ENCODE measurements around the gene INTS2.
"Not testable (repeated sequence)": the region's sequence is repeated elsewhere in the genome, so short reads cannot be mapped to it uniquely, and the experiment has no call there.

INTS2 gene

DNA sequence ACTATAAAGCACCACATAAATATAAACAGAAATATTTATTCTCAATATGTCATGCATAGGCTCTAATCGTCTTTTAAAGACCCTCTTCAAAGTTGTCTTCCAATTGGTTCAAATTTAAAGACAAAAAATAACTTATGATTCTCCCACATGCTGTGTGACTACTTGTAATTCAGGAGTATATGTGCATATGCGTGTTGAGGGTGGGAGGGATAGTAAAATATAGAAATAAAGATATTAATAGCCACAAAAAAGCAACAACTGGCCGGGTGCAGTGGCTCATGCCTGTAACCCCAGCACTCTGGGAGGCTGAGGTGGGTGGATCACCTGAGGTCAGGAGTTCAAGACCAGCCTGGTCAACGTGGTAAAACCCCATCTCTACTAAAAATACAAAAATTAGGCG lies 33.5 kb downstream of the INTS2 start:
- H3K4me3 ChIP-seq (ENCODE audit: low read depth, low read length); H3K27me3 ChIP-seq (ENCODE audit: control insufficient read depth, insufficient read depth, low read length); H3K27ac ChIP-seq (ENCODE audit: low read depth, low read length); H3K9ac ChIP-seq (ENCODE audit: low read depth, low read length); H3K9me3 ChIP-seq (ENCODE audit: control insufficient read depth, insufficient read depth, low read length); H3K4me1 ChIP-seq (ENCODE audit: control insufficient read depth, insufficient read depth, low read length): not testable (repeated sequence)
- peaks cover 73% of the 10 kb centered on the region for H3K36me3 ChIP-seq (ENCODE audit: control insufficient read depth, insufficient read depth, low read length)

DNA sequence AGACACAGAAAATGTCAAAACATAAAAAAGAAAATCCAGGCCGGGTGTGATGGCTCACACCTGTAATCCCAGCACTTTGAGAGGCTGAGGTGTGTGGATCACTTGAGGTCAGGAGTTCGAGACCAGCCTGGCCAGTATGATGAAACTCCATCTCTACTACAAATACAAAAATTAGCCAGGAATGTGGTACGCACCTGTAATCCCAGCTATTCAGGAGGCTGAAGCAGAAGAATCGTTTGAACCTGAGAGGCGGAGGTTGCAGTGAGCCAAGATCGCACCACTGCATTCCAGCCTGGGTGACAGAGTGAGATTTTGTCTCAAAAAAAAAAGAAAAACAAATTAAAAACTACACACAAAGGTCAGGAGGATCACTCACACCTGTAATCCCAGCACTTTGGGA lies 40.0 kb downstream of the INTS2 start:
- peaks cover 76% of the 10 kb centered on the region for H3K36me3 ChIP-seq (ENCODE audit: control insufficient read depth, insufficient read depth, low read length)
- H3K27me3 ChIP-seq (ENCODE audit: control insufficient read depth, insufficient read depth, low read length): not testable (repeated sequence)

DNA sequence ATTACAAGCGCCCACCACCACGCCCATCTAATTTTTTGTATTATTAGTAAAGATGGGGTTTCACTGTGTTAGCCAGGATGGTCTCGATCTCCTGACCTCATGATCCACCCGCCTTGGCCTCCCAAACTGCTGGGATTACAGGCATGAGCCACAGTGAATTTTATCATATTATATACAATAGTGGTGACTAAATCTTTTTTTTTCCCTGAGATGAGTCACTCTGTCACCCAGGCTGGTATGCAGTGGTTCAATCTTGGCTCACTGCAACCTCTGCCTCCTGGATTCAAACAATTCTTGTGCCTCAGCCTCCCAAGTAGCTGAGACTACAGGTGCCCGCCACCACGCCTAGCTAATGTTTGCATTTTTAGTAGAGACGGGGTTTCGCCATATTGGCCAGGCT lies 41.9 kb downstream of the INTS2 start:
- not testable (repeated sequence) for H3K4me1 ChIP-seq (ENCODE audit: control insufficient read depth, insufficient read depth, low read length); H3K27me3 ChIP-seq (ENCODE audit: control insufficient read depth, insufficient read depth, low read length); H3K9me3 ChIP-seq (ENCODE audit: control insufficient read depth, insufficient read depth, low read length); H3K4me3 ChIP-seq (ENCODE audit: low read depth, low read length); H3K27ac ChIP-seq (ENCODE audit: low read depth, low read length); H3K9ac ChIP-seq (ENCODE audit: low read depth, low read length)
- H3K36me3 ChIP-seq (ENCODE audit: control insufficient read depth, insufficient read depth, low read length): peaks cover 77% of the 10 kb centered on the region

More for the DNA sequence above, 40.0 kb downstream of the INTS2 start:
- H3K4me3 ChIP-seq (ENCODE audit: low read depth, low read length); H3K4me1 ChIP-seq (ENCODE audit: control insufficient read depth, insufficient read depth, low read length); H3K27ac ChIP-seq (ENCODE audit: low read depth, low read length); H3K9ac ChIP-seq (ENCODE audit: low read depth, low read length); H3K9me3 ChIP-seq (ENCODE audit: control insufficient read depth, insufficient read depth, low read length): not testable (repeated sequence)

DNA sequence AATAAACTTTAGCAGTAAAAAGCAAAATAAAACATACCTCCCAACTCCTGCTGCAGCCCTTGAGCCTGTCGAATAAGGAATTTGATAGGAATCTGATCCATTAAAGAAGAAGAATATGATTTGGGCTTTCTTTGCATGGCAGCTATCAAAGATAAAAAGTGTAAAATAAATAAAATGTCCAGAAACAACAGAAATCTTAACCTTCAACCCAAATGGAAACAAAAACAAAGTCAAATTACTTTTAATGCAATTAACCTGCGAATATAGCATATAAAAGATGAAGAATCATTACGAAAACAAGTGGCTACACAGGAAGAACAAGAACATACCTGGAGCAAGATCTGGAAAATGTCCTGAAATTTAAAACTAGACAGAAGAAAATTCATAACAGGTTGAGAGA lies 42.9 kb downstream of the INTS2 start:
- no peaks in the 10 kb centered on the region for H3K9me3 ChIP-seq (ENCODE audit: control insufficient read depth, insufficient read depth, low read length)
- no peak overlapping the region for H3K4me3 ChIP-seq (ENCODE audit: low read depth, low read length)
- H3K27me3 ChIP-seq (ENCODE audit: control insufficient read depth, insufficient read depth, low read length): no peaks in the 10 kb centered on the region
- H3K4me1 ChIP-seq (ENCODE audit: control insufficient read depth, insufficient read depth, low read length): no peaks in the 10 kb centered on the region
- no peak overlapping the region for H3K9ac ChIP-seq (ENCODE audit: low read depth, low read length)
- H3K36me3 ChIP-seq (ENCODE audit: control insufficient read depth, insufficient read depth, low read length): peaks cover 69% of the 10 kb centered on the region
- no peak overlapping the region for H3K27ac ChIP-seq (ENCODE audit: low read depth, low read length)

DNA sequence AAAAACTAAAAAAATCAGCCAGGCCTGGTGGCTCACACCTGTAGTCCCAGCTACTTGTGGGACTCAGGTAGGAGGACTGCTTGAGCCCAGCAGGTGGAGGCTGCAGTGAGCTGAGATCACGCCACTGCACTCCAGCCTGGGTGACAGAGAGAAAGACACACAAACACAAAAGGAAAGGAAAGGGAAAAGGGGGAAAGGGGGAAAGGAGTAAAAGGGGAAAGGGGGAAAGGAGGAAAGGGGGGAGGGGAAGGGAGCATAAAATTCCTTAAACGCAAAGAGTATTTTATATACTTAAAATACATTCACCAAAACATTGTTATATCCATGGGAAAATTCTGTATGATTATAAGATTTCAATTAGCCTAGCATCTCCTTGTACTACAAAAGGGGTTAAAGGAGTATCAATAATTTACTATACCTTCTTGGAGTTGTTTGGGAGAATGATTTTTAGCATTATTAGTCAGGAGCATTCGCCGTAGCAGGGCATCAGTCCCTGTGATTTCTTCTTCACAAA lies 47.1 kb downstream of the INTS2 start:
- Histone ChIP-seq H3K36me3 (ENCODE audit: control insufficient read depth, insufficient read depth, low read length) (peaks cover 71% of the 10 kb centered on the region), H3K9me3 (ENCODE audit: control insufficient read depth, insufficient read depth, low read length) (no peaks in the 10 kb centered on the region), H3K27me3 (ENCODE audit: control insufficient read depth, insufficient read depth, low read length) (no peaks in the 10 kb centered on the region)

DNA sequence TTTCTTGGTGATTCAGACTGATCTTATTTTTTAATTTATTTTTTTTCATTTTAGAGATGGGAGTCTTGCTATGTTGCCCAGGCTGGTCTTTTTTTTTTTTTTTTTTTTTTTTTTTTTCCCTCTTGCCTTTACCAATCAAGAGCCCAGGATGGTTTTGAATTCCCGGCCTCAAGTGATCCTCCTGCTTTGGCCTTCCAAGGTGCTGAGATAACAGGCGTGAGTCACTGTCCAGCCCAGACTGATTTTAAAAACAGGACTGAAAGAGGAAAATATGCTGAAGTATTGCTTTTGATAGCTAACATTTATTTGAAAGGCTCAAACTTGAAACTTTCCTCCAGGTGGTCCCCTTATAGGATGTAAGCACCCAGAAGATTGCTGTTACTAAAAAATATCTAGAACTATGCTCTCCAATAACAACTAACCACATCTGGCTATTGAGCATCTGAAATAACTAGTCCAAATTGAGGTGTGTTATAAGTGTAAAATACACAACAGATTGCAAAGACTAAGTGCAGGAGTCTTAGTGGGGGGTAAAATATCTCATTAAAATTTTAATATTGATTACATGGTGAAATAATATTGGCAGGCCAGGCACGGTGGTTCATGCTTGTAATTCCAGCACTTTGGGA lies 48.7 kb downstream of the INTS2 start:
- Histone ChIP-seq H3K27me3 (ENCODE audit: control insufficient read depth, insufficient read depth, low read length) (no peaks in the 10 kb centered on the region), H3K4me1 (ENCODE audit: control insufficient read depth, insufficient read depth, low read length) (no peaks in the 10 kb centered on the region), H3K36me3 (ENCODE audit: control insufficient read depth, insufficient read depth, low read length) (peaks cover 73% of the 10 kb centered on the region), H3K27ac (ENCODE audit: low read depth, low read length) (no peak overlapping the region), H3K9ac (ENCODE audit: low read depth, low read length) (no peak overlapping the region), H3K4me3 (ENCODE audit: low read depth, low read length) (no peak overlapping the region), H3K9me3 (ENCODE audit: control insufficient read depth, insufficient read depth, low read length) (no peaks in the 10 kb centered on the region)

More for the DNA sequence above, 47.1 kb downstream of the INTS2 start:
- Histone ChIP-seq H3K27ac (ENCODE audit: low read depth, low read length) (no peak overlapping the region), H3K9ac (ENCODE audit: low read depth, low read length) (no peak overlapping the region), H3K4me3 (ENCODE audit: low read depth, low read length) (no peak overlapping the region), H3K4me1 (ENCODE audit: control insufficient read depth, insufficient read depth, low read length) (no peaks in the 10 kb centered on the region)

DNA sequence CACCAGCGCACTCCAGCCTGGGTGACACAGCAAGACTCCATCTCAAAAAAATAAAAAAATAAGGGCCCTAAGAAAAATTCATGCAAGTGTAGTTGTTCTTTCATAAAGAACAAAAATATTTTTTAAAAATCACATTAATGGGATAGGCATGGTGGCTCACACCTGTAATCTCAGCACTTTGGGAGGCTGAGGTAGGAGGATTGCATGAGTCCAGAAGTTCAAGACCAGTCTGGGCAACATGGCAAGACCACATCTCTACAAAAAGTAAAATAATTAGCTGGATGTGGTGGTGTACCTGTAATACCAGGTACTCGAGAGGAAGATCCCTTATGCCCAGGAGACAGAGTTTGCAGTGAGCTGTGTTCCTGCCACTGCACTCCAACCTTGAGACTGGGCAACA lies 49.3 kb downstream of the INTS2 start:
- no peak overlapping the region for H3K9ac ChIP-seq (ENCODE audit: low read depth, low read length)
- H3K4me1 ChIP-seq (ENCODE audit: control insufficient read depth, insufficient read depth, low read length): no peaks in the 10 kb centered on the region
- peaks cover 72% of the 10 kb centered on the region for H3K36me3 ChIP-seq (ENCODE audit: control insufficient read depth, insufficient read depth, low read length)

DNA sequence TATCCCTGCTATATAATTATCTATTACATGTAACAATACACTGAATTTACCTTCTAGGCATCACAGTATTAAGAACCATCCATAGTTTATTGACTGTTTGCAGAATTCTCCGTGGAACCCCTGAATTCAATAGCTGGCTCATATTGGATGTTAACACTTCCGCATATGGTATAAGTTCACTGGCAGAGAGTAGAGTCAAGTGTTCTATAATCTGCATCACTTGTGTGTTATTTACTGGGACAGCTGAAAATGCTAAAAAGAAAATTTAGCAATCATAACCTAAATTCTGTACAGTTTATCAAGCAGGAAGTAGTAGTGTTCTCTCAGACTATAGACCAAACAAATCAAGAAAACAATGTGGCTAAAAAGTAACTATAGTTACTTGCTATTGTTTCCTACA lies 49.9 kb downstream of the INTS2 start:
- no peak overlapping the region for H3K9ac ChIP-seq (ENCODE audit: low read depth, low read length)
- H3K36me3 ChIP-seq (ENCODE audit: control insufficient read depth, insufficient read depth, low read length): peaks cover 70% of the 10 kb centered on the region
- no peaks in the 10 kb centered on the region for H3K4me1 ChIP-seq (ENCODE audit: control insufficient read depth, insufficient read depth, low read length)
- no peak overlapping the region for H3K4me3 ChIP-seq (ENCODE audit: low read depth, low read length)
- H3K27ac ChIP-seq (ENCODE audit: low read depth, low read length): no peak overlapping the region
- no peaks in the 10 kb centered on the region for H3K27me3 ChIP-seq (ENCODE audit: control insufficient read depth, insufficient read depth, low read length)
- H3K9me3 ChIP-seq (ENCODE audit: control insufficient read depth, insufficient read depth, low read length): no peaks in the 10 kb centered on the region

More for the DNA sequence above, 49.3 kb downstream of the INTS2 start:
- Histone ChIP-seq H3K27ac (ENCODE audit: low read depth, low read length) (no peak overlapping the region), H3K9me3 (ENCODE audit: control insufficient read depth, insufficient read depth, low read length) (no peaks in the 10 kb centered on the region), H3K4me3 (ENCODE audit: low read depth, low read length) (no peak overlapping the region), H3K27me3 (ENCODE audit: control insufficient read depth, insufficient read depth, low read length) (no peaks in the 10 kb centered on the region)

DNA sequence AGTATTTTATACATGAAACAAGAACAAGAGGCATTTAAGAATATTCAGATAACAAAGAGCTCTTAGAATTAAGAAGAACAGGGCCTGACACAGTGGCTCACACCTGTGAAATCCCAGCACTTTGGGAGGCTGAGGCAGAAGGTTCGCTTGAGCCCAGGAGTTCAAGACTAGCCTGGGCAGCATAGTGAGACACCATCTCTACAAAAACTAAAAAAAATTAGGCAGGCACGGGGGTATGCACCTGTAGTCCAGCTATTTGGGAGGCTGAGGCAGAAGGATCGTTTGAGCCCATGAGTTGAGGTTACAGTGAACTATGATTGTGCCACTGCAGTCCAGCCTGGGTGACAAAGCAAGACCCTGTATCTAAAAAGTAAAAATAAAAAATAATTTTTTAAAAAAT lies 52.0 kb downstream of the INTS2 start:
- Histone ChIP-seq H3K4me1 (ENCODE audit: control insufficient read depth, insufficient read depth, low read length) (no peaks in the 10 kb centered on the region), H3K4me3 (ENCODE audit: low read depth, low read length) (no peak overlapping the region), H3K27me3 (ENCODE audit: control insufficient read depth, insufficient read depth, low read length) (no peaks in the 10 kb centered on the region), H3K9me3 (ENCODE audit: control insufficient read depth, insufficient read depth, low read length) (no peaks in the 10 kb centered on the region), H3K9ac (ENCODE audit: low read depth, low read length) (no peak overlapping the region), H3K36me3 (ENCODE audit: control insufficient read depth, insufficient read depth, low read length) (peaks cover 70% of the 10 kb centered on the region), H3K27ac (ENCODE audit: low read depth, low read length) (no peak overlapping the region)

DNA sequence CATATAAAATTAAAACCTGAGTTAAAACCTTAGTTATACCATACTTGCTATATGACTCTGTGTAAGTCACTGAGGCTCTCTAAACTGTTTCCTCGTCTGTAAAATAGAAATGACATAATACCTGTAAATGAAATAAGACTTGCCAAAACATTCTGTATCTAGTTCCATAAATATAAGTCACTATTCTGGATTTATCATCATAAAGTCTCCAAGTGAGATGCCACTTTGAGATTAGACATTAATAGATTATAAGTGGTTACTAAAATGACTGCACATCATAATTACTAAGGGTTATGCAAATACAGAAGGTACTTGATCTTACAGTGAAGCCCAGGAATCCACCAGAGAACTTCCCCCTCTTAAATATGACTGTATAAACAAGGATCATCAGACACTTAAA lies 52.5 kb downstream of the INTS2 start:
- no peak overlapping the region for H3K9ac ChIP-seq (ENCODE audit: low read depth, low read length)
- no peak overlapping the region for H3K4me3 ChIP-seq (ENCODE audit: low read depth, low read length)
- H3K27me3 ChIP-seq (ENCODE audit: control insufficient read depth, insufficient read depth, low read length): no peaks in the 10 kb centered on the region
- no peaks in the 10 kb centered on the region for H3K9me3 ChIP-seq (ENCODE audit: control insufficient read depth, insufficient read depth, low read length)
- H3K27ac ChIP-seq (ENCODE audit: low read depth, low read length): no peak overlapping the region
- no peaks in the 10 kb centered on the region for H3K4me1 ChIP-seq (ENCODE audit: control insufficient read depth, insufficient read depth, low read length)
- H3K36me3 ChIP-seq (ENCODE audit: control insufficient read depth, insufficient read depth, low read length): peaks cover 76% of the 10 kb centered on the region

DNA sequence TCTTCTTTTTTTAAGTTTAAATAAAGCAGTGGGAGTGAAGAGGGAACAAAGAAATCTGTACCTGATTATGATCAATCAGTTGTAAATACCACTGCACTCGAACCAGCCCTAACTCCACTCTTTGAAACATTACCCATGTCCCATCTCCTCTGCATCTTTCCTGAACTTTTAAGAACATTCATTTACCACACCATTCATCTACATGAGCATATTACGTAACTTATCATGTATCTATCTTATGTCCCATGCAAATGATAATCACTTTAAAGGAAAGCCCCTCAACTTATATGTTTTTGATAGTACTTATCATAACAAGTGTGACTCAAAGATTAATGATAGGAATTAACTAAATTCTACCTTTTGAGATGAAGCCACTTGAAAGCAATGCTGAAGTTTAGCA lies 53.7 kb downstream of the INTS2 start:
- Histone ChIP-seq H3K4me3 (ENCODE audit: low read depth, low read length) (no peak overlapping the region), H3K27me3 (ENCODE audit: control insufficient read depth, insufficient read depth, low read length) (no peaks in the 10 kb centered on the region), H3K9me3 (ENCODE audit: control insufficient read depth, insufficient read depth, low read length) (no peaks in the 10 kb centered on the region), H3K9ac (ENCODE audit: low read depth, low read length) (no peak overlapping the region), H3K4me1 (ENCODE audit: control insufficient read depth, insufficient read depth, low read length) (no peaks in the 10 kb centered on the region), H3K36me3 (ENCODE audit: control insufficient read depth, insufficient read depth, low read length) (peaks cover 80% of the 10 kb centered on the region), H3K27ac (ENCODE audit: low read depth, low read length) (no peak overlapping the region)
